ENCODE data around the gene THADA. TPM values are rescaled to one million over a fixed set of nuclear protein-coding genes. Genes with fewer than 3 reads are reported as not detected.
"Not testable (repeated sequence)": the region's sequence is repeated elsewhere in the genome, so short reads cannot be mapped to it uniquely, and the experiment has no call there.

THADA gene
- polyA plus RNA-seq (2013), result 27.0 TPM

DNA sequence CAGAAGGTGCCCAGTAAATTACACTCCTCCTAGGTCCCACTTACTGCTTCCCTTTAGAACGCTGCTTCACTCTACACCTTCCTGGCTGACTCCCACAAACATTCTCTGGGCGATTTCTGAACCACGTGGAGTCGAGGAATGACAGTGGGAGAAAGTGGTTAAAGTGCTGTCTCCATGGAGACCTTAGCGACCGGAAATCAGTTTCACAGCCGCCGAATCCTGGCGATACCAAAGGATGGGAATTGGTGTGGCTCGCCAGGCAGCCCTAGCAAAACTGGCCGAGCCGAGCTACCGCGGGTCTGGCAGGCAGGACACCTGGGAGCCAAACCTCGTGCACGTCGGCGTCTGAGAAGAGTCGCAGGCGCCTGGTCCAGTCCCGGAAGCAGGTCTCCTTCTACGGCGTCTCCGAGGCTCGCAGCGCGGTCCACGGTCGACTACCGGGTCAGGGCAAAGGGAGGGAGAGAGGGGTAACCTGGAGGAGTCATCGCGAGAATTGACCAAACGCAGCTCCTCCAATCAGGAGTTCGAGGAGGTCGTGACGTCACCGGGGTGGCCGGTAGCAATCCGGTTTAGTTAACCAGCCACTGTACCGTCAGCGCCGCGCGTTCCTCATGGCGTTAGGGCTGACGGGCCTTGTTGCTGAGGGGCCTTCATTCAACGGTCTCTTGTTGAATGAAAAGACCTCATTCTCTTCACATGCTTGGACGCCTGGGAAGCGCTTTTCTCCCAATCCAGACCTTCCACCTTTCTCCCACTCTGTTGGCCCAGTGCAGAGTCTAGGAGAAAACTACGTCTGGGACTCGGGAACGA is at the start of gene THADA:
Gene THADA, minus strand, starts transcription at position 436 of the 810 bp plus-strand sequence. CDS start 3,646 bp downstream, outside the sequence.
- POLR2A ChIA-PET, result interaction anchor here (0.6 to 1.5 kb wide), 5 partner anchors 10 to 772 kb away, joined by 3 read pairs; no protein-coding TSS in a partner anchor
- WGBS (ENCODE audit: insufficient coverage), result under 1% methylated on average over 48 of the region's 52 CpGs

GRCh38 chr2:43643680-43644079 is 47.8 kb upstream of the THADA start:
- H3K27me3 ChIP-seq (replicated peaks in 2 of 5; ENCODE audit: control insufficient read depth in 4 of 5, insufficient read depth in 5 of 5, low read length in 4 of 5), result no peaks in the 10 kb centered on the region
- no peak for DNase-seq
- CTCF ChIA-PET, result no interaction called here
- POLR2A ChIA-PET, result no interaction called here
- H3K4me1 ChIP-seq (ENCODE audit: control extremely low read depth in 1 of 4, control insufficient read depth in 4 of 4, insufficient read depth in 4 of 4, low read length in 3 of 4), result no peaks in the 10 kb centered on the region
- peaks cover 0 to 11% (median 5%) of the 10 kb centered on the region in 5 experiments for H3K9me3 ChIP-seq (ENCODE audit: control extremely low read depth in 1 of 5, control insufficient read depth in 4 of 5, insufficient read depth in 2 of 5, low read depth in 1 of 5, low read length in 4 of 5)
- H3K36me3 ChIP-seq (ENCODE audit: control insufficient read depth in 4 of 4, insufficient read depth in 4 of 4, low read length in 3 of 4), result no peaks in the 10 kb centered on the region
- H3K27ac ChIP-seq (ENCODE audit: insufficient read depth in 1 of 2, low read depth in 1 of 2, low read length in 2 of 2, poor library complexity in 1 of 2, severe bottlenecking in 2 of 2), result no peak overlapping the region
- no CpG with 5 or more reads among the region's 1 CpG for WGBS (ENCODE audit: insufficient coverage)
- no peak overlapping the region for H3K4me3 ChIP-seq (ENCODE audit: control insufficient read depth in 1 of 7, extremely low read depth in 1 of 7, insufficient read depth in 4 of 7, low read depth in 2 of 7, low read length in 6 of 7)

More for the DNA sequence above, at the start of gene THADA:
- H3K36me3 ChIP-seq (ENCODE audit: control insufficient read depth in 4 of 4, insufficient read depth in 4 of 4, low read length in 3 of 4), result peaks cover 0 to 8% (median 4%) of the 10 kb centered on the region in 4 experiments
- no peaks in the 10 kb centered on the region for H3K9me3 ChIP-seq (ENCODE audit: control extremely low read depth in 1 of 5, control insufficient read depth in 4 of 5, insufficient read depth in 2 of 5, low read depth in 1 of 5, low read length in 4 of 5)
- H3K27ac ChIP-seq (ENCODE audit: insufficient read depth in 1 of 2, low read depth in 1 of 2, low read length in 2 of 2, poor library complexity in 1 of 2, severe bottlenecking in 2 of 2), result peak within 1 kb of the TSS; percentile 90 to 98
- peaks cover 10 to 19% (median 15%) of the 10 kb centered on the region in 4 experiments for H3K4me1 ChIP-seq (ENCODE audit: control extremely low read depth in 1 of 4, control insufficient read depth in 4 of 4, insufficient read depth in 4 of 4, low read length in 3 of 4)
- DNase-seq, result peak; percentile 99 to 100 (median 99)
- CTCF ChIA-PET, result interaction anchor here (2.8 to 4.8 kb wide), 2 partner anchors 10 to 14 kb away, joined by 18 to 35 read pairs; no protein-coding TSS in a partner anchor
- H3K4me3 ChIP-seq (ENCODE audit: control insufficient read depth in 1 of 7, extremely low read depth in 1 of 7, insufficient read depth in 4 of 7, low read depth in 2 of 7, low read length in 6 of 7), result peak within 1 kb of the TSS; percentile 87 to 94 (median 89)
- no peaks in the 10 kb centered on the region for H3K27me3 ChIP-seq (replicated peaks in 2 of 5; ENCODE audit: control insufficient read depth in 4 of 5, insufficient read depth in 5 of 5, low read length in 4 of 5)

DNA sequence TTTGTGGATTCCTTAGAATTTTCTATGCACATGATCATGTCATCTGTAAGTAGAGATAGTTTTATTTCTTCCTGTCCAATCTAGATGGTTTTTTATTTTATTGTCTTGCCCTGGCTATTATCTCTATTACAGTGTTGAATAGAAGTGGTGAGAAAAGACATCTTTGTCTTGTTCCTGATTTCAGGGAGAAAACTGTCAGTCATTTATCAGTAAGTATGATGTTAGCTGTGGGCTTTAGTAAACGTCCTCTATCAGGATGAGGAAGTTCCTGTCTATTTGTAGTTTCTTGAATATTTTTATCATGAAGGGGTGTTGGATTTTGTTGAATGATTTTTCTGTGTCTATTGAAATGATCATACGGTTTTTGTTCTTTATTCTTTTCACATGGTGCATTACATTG is 46.5 kb upstream of the THADA start:
- WGBS (ENCODE audit: insufficient coverage), result 0% methylated on average over 1 of the region's 2 CpGs
- H3K4me1 ChIP-seq (ENCODE audit: control extremely low read depth in 1 of 4, control insufficient read depth in 4 of 4, insufficient read depth in 4 of 4, low read length in 3 of 4), result peaks cover 0 to 7% (median 4%) of the 10 kb centered on the region in 4 experiments
- H3K9me3 ChIP-seq (ENCODE audit: control extremely low read depth in 1 of 5, control insufficient read depth in 4 of 5, insufficient read depth in 2 of 5, low read depth in 1 of 5, low read length in 4 of 5), result peaks cover 0 to 11% (median 5%) of the 10 kb centered on the region in 5 experiments
- ChIA-PET POLR2A (no interaction called here), CTCF (no interaction called here)
- H3K4me3 ChIP-seq (ENCODE audit: control insufficient read depth in 1 of 7, extremely low read depth in 1 of 7, insufficient read depth in 4 of 7, low read depth in 2 of 7, low read length in 6 of 7), result no peak overlapping the region
- no peak overlapping the region for H3K27ac ChIP-seq (ENCODE audit: insufficient read depth in 1 of 2, low read depth in 1 of 2, low read length in 2 of 2, poor library complexity in 1 of 2, severe bottlenecking in 2 of 2)
- H3K36me3 ChIP-seq (ENCODE audit: control insufficient read depth in 4 of 4, insufficient read depth in 4 of 4, low read length in 3 of 4), result no peaks in the 10 kb centered on the region
- peak in 2 of 3 donors; percentile 24 to 43 for DNase-seq
- H3K27me3 ChIP-seq (replicated peaks in 2 of 5; ENCODE audit: control insufficient read depth in 4 of 5, insufficient read depth in 5 of 5, low read length in 4 of 5), result peaks cover 0 to 11% (median 7%) of the 10 kb centered on the region in 5 experiments

- H3K9me3 ChIP-seq (ENCODE audit: control extremely low read depth in 1 of 5, control insufficient read depth in 4 of 5, insufficient read depth in 2 of 5, low read depth in 1 of 5, low read length in 4 of 5), result peaks cover 0 to 11% (median 5%) of the 10 kb centered on the region in 5 experiments
- H3K27ac ChIP-seq (ENCODE audit: insufficient read depth in 1 of 2, low read depth in 1 of 2, low read length in 2 of 2, poor library complexity in 1 of 2, severe bottlenecking in 2 of 2), result no peak within 1 kb of the TSS
- ChIA-PET POLR2A (no interaction called here), CTCF (interaction anchor here (1.0 to 1.1 kb wide), 2 partner anchors 29 to 39 kb away, joined by 3 to 4 read pairs; no protein-coding TSS in a partner anchor)
- peak; percentile 76 to 86 (median 84) for DNase-seq
- H3K36me3 ChIP-seq (ENCODE audit: control insufficient read depth in 4 of 4, insufficient read depth in 4 of 4, low read length in 3 of 4), result no peaks in the 10 kb centered on the region
- H3K4me3 ChIP-seq (ENCODE audit: control insufficient read depth in 1 of 7, extremely low read depth in 1 of 7, insufficient read depth in 4 of 7, low read depth in 2 of 7, low read length in 6 of 7), result peak within 1 kb of the TSS; percentile 27 to 78 (median 63)
- under 1% methylated on average over 69 of the region's 75 CpGs for WGBS (ENCODE audit: insufficient coverage)
- H3K4me1 ChIP-seq (ENCODE audit: control extremely low read depth in 1 of 4, control insufficient read depth in 4 of 4, insufficient read depth in 4 of 4, low read length in 3 of 4), result peaks cover 0 to 15% (median 11%) of the 10 kb centered on the region in 4 experiments
- peaks cover 0 to 52% (median 21%) of the 10 kb centered on the region in 5 experiments for H3K27me3 ChIP-seq (replicated peaks in 2 of 5; ENCODE audit: control insufficient read depth in 4 of 5, insufficient read depth in 5 of 5, low read length in 4 of 5)
Measured at GRCh38 chr2:43637030-43637803, 41.4 kb upstream of the THADA start, which contains the start of gene PLEKHH2. TSS of gene PLEKHH2 (plus strand) at chr2:43637260. CDS start at chr2:43644674, 7,414 bp downstream.

DNA sequence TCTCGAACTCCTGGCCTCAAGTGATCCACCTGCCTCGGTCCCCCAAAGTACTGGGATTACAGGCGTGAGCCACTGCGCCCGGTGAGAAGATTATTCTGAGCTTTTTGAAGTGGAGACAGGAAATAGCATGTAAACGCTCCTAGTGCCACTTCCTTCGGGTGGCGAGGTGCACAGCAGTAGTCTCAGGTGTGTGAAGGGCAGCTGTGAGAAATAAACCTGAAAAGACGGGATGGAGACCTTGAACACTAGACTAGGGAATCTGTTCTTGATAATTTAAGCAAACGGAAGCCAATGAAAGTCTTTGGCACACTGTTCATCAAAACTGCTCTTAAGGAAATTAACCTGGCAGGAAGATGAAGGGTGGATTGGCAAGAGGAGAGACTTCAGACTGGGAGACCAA is 40.8 kb upstream of the THADA start:
- ChIA-PET CTCF (interaction anchor here (1.0 to 1.1 kb wide), 2 partner anchors 28 to 38 kb away, joined by 3 to 4 read pairs; no protein-coding TSS in a partner anchor), POLR2A (no interaction called here)
- peaks cover 0 to 57% (median 23%) of the 10 kb centered on the region in 5 experiments for H3K27me3 ChIP-seq (replicated peaks in 2 of 5; ENCODE audit: control insufficient read depth in 4 of 5, insufficient read depth in 5 of 5, low read length in 4 of 5)
- H3K36me3 ChIP-seq (ENCODE audit: control insufficient read depth in 4 of 4, insufficient read depth in 4 of 4, low read length in 3 of 4), result no peaks in the 10 kb centered on the region
- no peak for DNase-seq
- H3K9me3 ChIP-seq (ENCODE audit: control extremely low read depth in 1 of 5, control insufficient read depth in 4 of 5, insufficient read depth in 2 of 5, low read depth in 1 of 5, low read length in 4 of 5), result peaks cover 0 to 11% (median 5%) of the 10 kb centered on the region in 5 experiments
- peaks cover 0 to 15% (median 11%) of the 10 kb centered on the region in 4 experiments for H3K4me1 ChIP-seq (ENCODE audit: control extremely low read depth in 1 of 4, control insufficient read depth in 4 of 4, insufficient read depth in 4 of 4, low read length in 3 of 4)
- H3K27ac ChIP-seq (ENCODE audit: insufficient read depth in 1 of 2, low read depth in 1 of 2, low read length in 2 of 2, poor library complexity in 1 of 2, severe bottlenecking in 2 of 2), result no peak overlapping the region
- 15% methylated on average over 10 of the region's 10 CpGs for WGBS (ENCODE audit: insufficient coverage)
- H3K4me3 ChIP-seq (ENCODE audit: control insufficient read depth in 1 of 7, extremely low read depth in 1 of 7, insufficient read depth in 4 of 7, low read depth in 2 of 7, low read length in 6 of 7), result peak overlapping the region; percentile 15 to 78 (median 63)

GRCh38 chr2:43636153-43636552 is 40.3 kb upstream of the THADA start:
- H3K27ac ChIP-seq (ENCODE audit: insufficient read depth in 1 of 2, low read depth in 1 of 2, low read length in 2 of 2, poor library complexity in 1 of 2, severe bottlenecking in 2 of 2); H3K36me3 ChIP-seq (ENCODE audit: control insufficient read depth in 4 of 4, insufficient read depth in 4 of 4, low read length in 3 of 4); DNase-seq; POLR2A ChIA-PET; H3K4me3 ChIP-seq (ENCODE audit: control insufficient read depth in 1 of 7, extremely low read depth in 1 of 7, insufficient read depth in 4 of 7, low read depth in 2 of 7, low read length in 6 of 7): not testable (repeated sequence)
- H3K4me1 ChIP-seq (ENCODE audit: control extremely low read depth in 1 of 4, control insufficient read depth in 4 of 4, insufficient read depth in 4 of 4, low read length in 3 of 4), result peaks cover 0 to 15% (median 11%) of the 10 kb centered on the region in 4 experiments
- peaks cover 0 to 11% (median 5%) of the 10 kb centered on the region in 5 experiments for H3K9me3 ChIP-seq (ENCODE audit: control extremely low read depth in 1 of 5, control insufficient read depth in 4 of 5, insufficient read depth in 2 of 5, low read depth in 1 of 5, low read length in 4 of 5)
- CTCF ChIA-PET, result interaction anchor here (1.1 kb wide), 1 partner anchor 38 kb away, joined by 4 read pairs; no protein-coding TSS in a partner anchor
- H3K27me3 ChIP-seq (replicated peaks in 2 of 5; ENCODE audit: control insufficient read depth in 4 of 5, insufficient read depth in 5 of 5, low read length in 4 of 5), result peaks cover 0 to 57% (median 23%) of the 10 kb centered on the region in 5 experiments
- 100% methylated on average over 7 of the region's 12 CpGs for WGBS (ENCODE audit: insufficient coverage)

Data from common myeloid progenitor, CD34-positive (primary cell).